ENCODE results near the gene LRMDA.

The LRMDA gene

GRCh38 chr10:76017733-76018433 is 586.5 kb downstream of the LRMDA start:
- FAIRE-seq, result no peak

- FAIRE-seq, result no peak
These were observed 589.2 kb downstream of the LRMDA start for GRCh38 chr10:76020630-76021029.

GRCh38 chr10:76021398-76021797 is 590.0 kb downstream of the LRMDA start:
- no peak for FAIRE-seq

GRCh38 chr10:76022366-76022765 is 590.9 kb downstream of the LRMDA start:
- no peak for FAIRE-seq

- FAIRE-seq, result no peak
These were observed 591.6 kb downstream of the LRMDA start for GRCh38 chr10:76023007-76023406.

- no peak for FAIRE-seq
These were observed 593.2 kb downstream of the LRMDA start for GRCh38 chr10:76024460-76025123.

- no peak for FAIRE-seq
These were observed 593.7 kb downstream of the LRMDA start for GRCh38 chr10:76025124-76025477.

- no peak for FAIRE-seq
These were observed 594.9 kb downstream of the LRMDA start for GRCh38 chr10:76026176-76026771.

GRCh38 chr10:76026905-76027304 is 595.5 kb downstream of the LRMDA start:
- no peak for FAIRE-seq

GRCh38 chr10:76029782-76030181 is 598.4 kb downstream of the LRMDA start:
- FAIRE-seq, result no peak

- no peak for FAIRE-seq
These were observed 599.7 kb downstream of the LRMDA start for GRCh38 chr10:76031099-76031498.

- FAIRE-seq, result no peak
These were observed 600.6 kb downstream of the LRMDA start for GRCh38 chr10:76031769-76032699.

- FAIRE-seq, result no peak
These were observed 601.2 kb downstream of the LRMDA start for GRCh38 chr10:76032700-76033039.

- FAIRE-seq, result no peak
These were observed 602.2 kb downstream of the LRMDA start for GRCh38 chr10:76033457-76034196.

- no peak for FAIRE-seq
These were observed 603.2 kb downstream of the LRMDA start for GRCh38 chr10:76034353-76035205.

GRCh38 chr10:76035206-76036110 is 604.0 kb downstream of the LRMDA start:
- FAIRE-seq, result no peak

- no peak for FAIRE-seq
These were observed 604.9 kb downstream of the LRMDA start for GRCh38 chr10:76036111-76036940.

GRCh38 chr10:76036962-76037361 is 605.5 kb downstream of the LRMDA start:
- FAIRE-seq, result no peak

- FAIRE-seq, result no peak
These were observed 606.2 kb downstream of the LRMDA start for GRCh38 chr10:76037531-76038155.

Measured in G401.6 (cell line).